ENCODE measurements around the gene ATF6. TPM values are rescaled to one million over a fixed set of nuclear protein-coding genes. Genes with fewer than 3 reads are reported as not detected.

The ATF6 gene
- total and polyA plus RNA-seq, 9 of the 15 experiments (the other 6 are each of a cell fraction or from before 2014, with no cell fraction given), result 11.7 to 32.4 (median 20.4) TPM

GRCh38 chr1:161721738-161722343 is 44.3 kb upstream of the ATF6 start (continued):
- TF ChIP-seq PHF21A (IDR thresholded peaks at IDR 0.05; ENCODE audit: borderline replicate concordance, low read depth) (no peak), TRIM28 (IDR thresholded peaks at IDR 0.05) (0 out of 2 replicates have a peak, but pooled peaks have one; percentile 20), RCOR1 (IDR thresholded peaks at IDR 0.05; ENCODE audit: borderline replicate concordance in 1 of 2, low read depth in 2 of 2, low read length in 2 of 2) (peak in 1 of 2 experiments; percentile 87; a peak in 2 of 4 replicates), LCOR (CRISPR knock-in tag; IDR thresholded peaks at IDR 0.05) (no peak), STAG1 (CRISPR knock-in tag; IDR thresholded peaks at IDR 0.05; ENCODE audit: borderline replicate concordance) (no peak), MECOM (CRISPR knock-in tag; IDR thresholded peaks at IDR 0.05) (peak; percentile 67; the same call in 1 of the 2 replicates), ZNF449 (CRISPR knock-in tag; IDR thresholded peaks at IDR 0.05) (peak; percentile 40; the same call in 1 of the 2 replicates), HNRNPUL1 (IDR thresholded peaks at IDR 0.05; ENCODE audit: low read length) (no peak), GABPA (tag; conservative IDR thresholded peaks at IDR 0.05; ENCODE audit: low read depth) (no peak), C11orf30 (IDR thresholded peaks at IDR 0.05; ENCODE audit: low read depth) (peak; percentile 89), BHLHE40 (IDR thresholded peaks at IDR 0.05; ENCODE audit: low read length) (peak; percentile 75), BMI1 (IDR thresholded peaks at IDR 0.05; ENCODE audit: low read length) (no peak)
- TF ChIP-seq, protein P1, sequence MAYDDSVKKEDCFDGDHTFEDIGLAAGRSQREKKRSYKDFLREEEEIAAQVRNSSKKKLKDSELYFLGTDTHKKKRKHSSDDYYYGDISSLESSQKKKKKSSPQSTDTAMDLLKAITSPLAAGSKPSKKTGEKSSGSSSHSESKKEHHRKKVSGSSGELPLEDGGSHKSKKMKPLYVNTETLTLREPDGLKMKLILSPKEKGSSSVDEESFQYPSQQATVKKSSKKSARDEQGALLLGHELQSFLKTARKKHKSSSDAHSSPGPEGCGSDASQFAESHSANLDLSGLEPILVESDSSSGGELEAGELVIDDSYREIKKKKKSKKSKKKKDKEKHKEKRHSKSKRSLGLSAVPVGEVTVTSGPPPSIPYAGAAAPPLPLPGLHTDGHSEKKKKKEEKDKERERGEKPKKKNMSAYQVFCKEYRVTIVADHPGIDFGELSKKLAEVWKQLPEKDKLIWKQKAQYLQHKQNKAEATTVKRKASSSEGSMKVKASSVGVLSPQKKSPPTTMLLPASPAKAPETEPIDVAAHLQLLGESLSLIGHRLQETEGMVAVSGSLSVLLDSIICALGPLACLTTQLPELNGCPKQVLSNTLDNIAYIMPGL (CRISPR knock-in tag; IDR thresholded peaks at IDR 0.05), result no peak
- TF ChIP-seq, protein P2, sequence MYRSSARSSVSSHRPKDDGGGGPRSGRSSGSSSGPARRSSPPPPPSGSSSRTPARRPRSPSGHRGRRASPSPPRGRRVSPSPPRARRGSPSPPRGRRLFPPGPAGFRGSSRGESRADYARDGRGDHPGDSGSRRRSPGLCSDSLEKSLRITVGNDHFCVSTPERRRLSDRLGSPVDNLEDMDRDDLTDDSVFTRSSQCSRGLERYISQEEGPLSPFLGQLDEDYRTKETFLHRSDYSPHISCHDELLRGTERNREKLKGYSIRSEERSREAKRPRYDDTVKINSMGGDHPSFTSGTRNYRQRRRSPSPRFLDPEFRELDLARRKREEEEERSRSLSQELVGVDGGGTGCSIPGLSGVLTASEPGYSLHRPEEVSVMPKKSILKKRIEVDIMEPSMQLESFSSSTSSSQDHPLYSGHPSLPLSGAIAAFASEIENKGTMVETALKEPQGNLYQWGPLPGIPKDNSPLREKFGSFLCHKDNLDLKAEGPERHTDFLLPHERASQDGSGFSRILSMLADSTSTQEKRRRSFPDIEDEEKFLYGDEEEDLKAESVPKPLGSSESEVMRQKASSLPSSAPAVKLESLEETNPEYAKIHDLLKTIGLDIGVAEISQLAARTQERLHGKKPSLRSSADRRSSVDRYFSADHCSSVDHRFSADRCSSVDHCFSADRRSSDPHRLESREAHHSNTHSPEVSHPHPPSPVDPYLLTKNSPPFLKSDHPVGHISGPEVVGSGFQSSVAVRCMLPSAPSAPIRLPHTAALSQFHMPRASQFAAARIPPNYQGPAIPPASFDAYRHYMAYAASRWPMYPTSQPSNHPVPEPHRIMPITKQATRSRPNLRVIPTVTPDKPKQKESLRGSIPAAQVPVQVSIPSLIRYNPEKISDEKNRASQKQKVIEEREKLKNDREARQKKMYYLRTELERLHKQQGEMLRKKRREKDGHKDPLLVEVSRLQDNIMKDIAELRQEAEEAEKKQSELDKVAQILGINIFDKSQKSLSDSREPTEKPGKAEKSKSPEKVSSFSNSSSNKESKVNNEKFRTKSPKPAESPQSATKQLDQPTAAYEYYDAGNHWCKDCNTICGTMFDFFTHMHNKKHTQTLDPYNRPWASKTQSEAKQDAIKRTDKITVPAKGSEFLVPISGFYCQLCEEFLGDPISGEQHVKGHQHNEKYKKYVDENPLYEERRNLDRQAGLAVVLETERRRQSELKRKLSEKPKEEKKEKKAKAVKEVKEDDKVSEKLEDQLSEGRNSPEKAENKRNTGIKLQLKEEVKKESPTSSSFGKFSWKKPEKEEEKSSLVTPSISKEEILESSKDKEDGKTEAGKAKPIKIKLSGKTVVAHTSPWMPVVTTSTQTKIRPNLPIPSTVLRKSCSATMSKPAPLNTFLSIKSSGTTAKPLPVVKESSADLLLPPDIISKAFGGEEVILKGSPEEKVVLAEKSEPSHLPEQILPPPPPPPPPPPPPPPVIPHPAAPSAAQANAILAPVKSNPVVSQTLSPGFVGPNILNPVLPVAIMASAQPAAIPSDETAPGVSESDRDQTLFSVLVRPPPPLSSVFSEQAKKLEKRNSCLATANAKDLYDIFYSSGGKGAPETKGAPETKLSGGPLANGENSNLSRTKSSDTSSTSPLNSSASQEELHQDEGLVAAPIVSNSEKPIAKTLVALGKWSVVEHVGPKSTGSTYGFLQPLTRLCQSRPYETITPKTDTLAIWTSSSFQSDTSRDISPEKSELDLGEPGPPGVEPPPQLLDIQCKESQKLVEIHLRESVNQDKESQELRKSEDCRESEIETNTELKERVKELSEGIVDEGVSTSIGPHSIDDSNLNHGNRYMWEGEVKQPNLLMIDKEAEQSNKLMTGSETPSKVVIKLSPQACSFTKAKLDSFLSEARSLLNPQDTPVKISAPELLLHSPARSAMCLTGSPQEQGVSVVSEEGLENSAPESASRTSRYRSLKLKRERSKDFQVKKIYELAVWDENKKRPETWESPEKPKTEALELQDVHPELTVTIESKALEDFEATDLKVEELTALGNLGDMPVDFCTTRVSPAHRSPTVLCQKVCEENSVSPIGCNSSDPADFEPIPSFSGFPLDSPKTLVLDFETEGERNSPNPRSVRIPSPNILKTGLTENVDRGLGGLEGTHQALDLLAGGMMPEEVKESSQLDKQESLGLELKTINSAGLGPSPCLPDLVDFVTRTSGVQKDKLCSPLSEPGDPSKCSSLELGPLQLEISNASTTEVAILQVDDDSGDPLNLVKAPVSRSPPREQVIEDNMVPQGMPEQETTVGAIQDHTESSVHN (IDR thresholded peaks at IDR 0.05; ENCODE audit: borderline replicate concordance in 1 of 2, low read depth in 1 of 2), result peak in 1 of 2 experiments; percentile 44; a peak in 1 of 4 replicates
- TF ChIP-seq, protein P3, sequence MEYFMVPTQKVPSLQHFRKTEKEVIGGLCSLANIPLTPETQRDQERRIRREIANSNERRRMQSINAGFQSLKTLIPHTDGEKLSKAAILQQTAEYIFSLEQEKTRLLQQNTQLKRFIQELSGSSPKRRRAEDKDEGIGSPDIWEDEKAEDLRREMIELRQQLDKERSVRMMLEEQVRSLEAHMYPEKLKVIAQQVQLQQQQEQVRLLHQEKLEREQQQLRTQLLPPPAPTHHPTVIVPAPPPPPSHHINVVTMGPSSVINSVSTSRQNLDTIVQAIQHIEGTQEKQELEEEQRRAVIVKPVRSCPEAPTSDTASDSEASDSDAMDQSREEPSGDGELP (CRISPR knock-in tag; IDR thresholded peaks at IDR 0.05; ENCODE audit: borderline replicate concordance), result peak; percentile 7; the same call in 1 of the 2 replicates
